CD4-positive, alpha-beta memory T cell (primary cell): Measurements from ENCODE around the gene GSPT1. TPM values are rescaled to one million over a fixed set of nuclear protein-coding genes. Genes with fewer than 3 reads are reported as not detected.

Experiments used
- CTCF ChIA-PET: fragments of 350-600 bp; sonication (Branson Sonifier 250); formaldehyde crosslinking; loops from one replicate; lab custom pipeline; 2021; ENCODE audit warnings: inconsistent platforms; ENCODE audit not compliant: partially characterized antibody; lab: Charles Lee
- POLR2A ChIA-PET: fragments of 350-600 bp; sonication (Branson Sonifier 250); formaldehyde crosslinking; loops from one replicate; lab custom pipeline; 2021; ENCODE audit not compliant: partially characterized antibody; lab: Charles Lee
- DNase-seq, 5 donors: peaks; one replicate each; pipeline versions ENCODE4 v3.0.0 to v3.0.0-alpha.2; 2020 to 2022; ENCODE audit warnings: mixed read lengths in 1 of 5
- H3K27ac ChIP-seq: one replicate; pipeline ENCODE4 v1.7.0; 2013; ENCODE audit warnings: low read depth, low read length
- H3K27me3 ChIP-seq: 2 replicates; pipeline ENCODE4 v1.7.0; 2013; ENCODE audit warnings: mild to moderate bottlenecking, low read length, moderate library complexity; ENCODE audit not compliant: insufficient read depth
- H3K36me3 ChIP-seq: 2 replicates; pipeline ENCODE4 v1.7.0; 2013; ENCODE audit warnings: mild to moderate bottlenecking, low read length, moderate library complexity; ENCODE audit not compliant: insufficient read depth
- H3K4me1 ChIP-seq: 2 replicates; pipeline ENCODE4 v1.7.0; 2013; ENCODE audit warnings: mild to moderate bottlenecking, low read length, moderate library complexity; ENCODE audit not compliant: insufficient read depth
- H3K4me3 ChIP-seq, 2 donors: one replicate each; pipeline ENCODE4 v1.7.0; 2013; ENCODE audit warnings: low read length in 2 of 2, mild to moderate bottlenecking in 1 of 2
- H3K9me3 ChIP-seq, 2 donors: one replicate each; pipeline ENCODE4 v1.7.0; 2013; ENCODE audit warnings: low read length in 2 of 2, control low read depth in 1 of 2; ENCODE audit not compliant: control insufficient read depth in 1 of 2
- H3K27ac Mint-ChIP-seq, 7 donors: one replicate each; pipeline ENCODE4 v1.8.0; 2020 to 2021; ENCODE audit warnings: mixed read lengths in 7 of 7, mild to moderate bottlenecking in 6 of 7, inconsistent platforms in 3 of 7, moderate library complexity in 3 of 7
- H3K27me3 Mint-ChIP-seq, 2 donors: one replicate each; pipeline ENCODE4 v1.8.0; 2020 to 2021; ENCODE audit warnings: mixed read lengths in 2 of 2
- H3K36me3 Mint-ChIP-seq, 2 donors: one replicate each; pipeline ENCODE4 v1.8.0; 2020 to 2021; ENCODE audit warnings: mixed read lengths in 2 of 2, inconsistent platforms in 1 of 2, mild to moderate bottlenecking in 1 of 2
- H3K4me1 Mint-ChIP-seq, 4 donors: one replicate each; pipeline ENCODE4 v1.8.0; 2020 to 2021; ENCODE audit warnings: mixed read lengths in 4 of 4, mild to moderate bottlenecking in 1 of 4
- H3K4me3 Mint-ChIP-seq, 8 donors: one replicate each; pipeline ENCODE4 v1.8.0; 2020 to 2021; ENCODE audit warnings: mixed read lengths in 8 of 8, mild to moderate bottlenecking in 7 of 8, moderate library complexity in 6 of 8, inconsistent platforms in 3 of 8
- H3K9me3 Mint-ChIP-seq, 8 donors: one replicate each; pipeline ENCODE4 v1.8.0; 2020 to 2021; ENCODE audit warnings: mixed read lengths in 8 of 8, mild to moderate bottlenecking in 5 of 8, inconsistent platforms in 3 of 8, moderate library complexity in 1 of 8
- intact Hi-C: fragments of 100-400 bp; cut with micrococcal nuclease; formaldehyde crosslinking; loops from one replicate; pipeline ENCODE4 v1.15.1; 2023
- polyA plus RNA-seq, 2 donors: library from polyadenylated mRNA; unstranded; fragments of 300-500 nt; fragmentation: Illumina TruSeq; gene quantifications; one replicate each; pipeline ENCODE4 v1.2.3, GENCODE V29; 2021
- total RNA-seq, 2 experiments: library from RNA; stranded (reverse); gene quantifications; one replicate each; pipeline ENCODE4 v1.2.3, GENCODE V29; 2021

Gene GSPT1
- total and polyA plus RNA-seq, 4 experiments from 2014 or later, result 89.0 to 106 (median 98.7) TPM

- Histone ChIP-seq H3K27me3 (no peaks in the 10 kb centered on the region), H3K4me3 (no peak overlapping the region), H3K4me1 (no peaks in the 10 kb centered on the region), H3K27ac (no peak overlapping the region), H3K9me3 (no peaks in the 10 kb centered on the region), H3K36me3 (peaks cover 72% of the 10 kb centered on the region)
- Mint-ChIP-seq H3K27me3 (no peaks in the 10 kb centered on the region), H3K4me1 (peaks cover 2 to 9% (median 6%) of the 10 kb centered on the region in 4 donors), H3K27ac (no peak overlapping the region), H3K4me3 (no peak overlapping the region), H3K9me3 (peaks cover 0 to 2% (median 0%) of the 10 kb centered on the region in 8 donors), H3K36me3 (peaks cover 50 to 70% of the 10 kb centered on the region in 2 donors)
- intact Hi-C loops, result no loop called here
- ChIA-PET CTCF (interaction anchor here (1.2 kb wide), 2 partner anchors 43 to 435 kb away, joined by 3 to 4 read pairs; partner anchors contain the start of gene ZC3H7A), POLR2A (interaction anchor here (1.5 kb wide), 1 partner anchor 44 kb away, joined by 4 read pairs; the partner anchor contains the start of gene ZC3H7A)
- DNase-seq, result no peak
Measured at GRCh38 chr16:11841026-11841425, 74.7 kb downstream of the GSPT1 start.

GRCh38 chr16:11836650-11837244 lies 79.0 kb downstream of the GSPT1 start:
- ChIA-PET CTCF (no interaction called here), POLR2A (interaction anchor here (1.1 kb wide), 1 partner anchor 40 kb away, joined by 3 read pairs; the partner anchor contains the start of gene ZC3H7A)
- peaks cover 39 to 49% of the 10 kb centered on the region in 2 donors for H3K36me3 Mint-ChIP-seq
- no peak overlapping the region for H3K27ac ChIP-seq
- peaks cover 44% of the 10 kb centered on the region for H3K36me3 ChIP-seq
- H3K27me3 ChIP-seq, result no peaks in the 10 kb centered on the region
- H3K27ac Mint-ChIP-seq, result peak overlapping the region in 2 of 7 donors; percentile 8 to 29
- H3K9me3 Mint-ChIP-seq, result peaks cover 0 to 1% (median 0%) of the 10 kb centered on the region in 8 donors
- DNase-seq, result no peak
- H3K4me1 ChIP-seq, result no peaks in the 10 kb centered on the region
- H3K9me3 ChIP-seq, result no peaks in the 10 kb centered on the region
- H3K4me3 ChIP-seq, result no peak overlapping the region
- no peak overlapping the region for H3K4me3 Mint-ChIP-seq
- intact Hi-C loops, result no loop called here
- H3K27me3 Mint-ChIP-seq, result no peaks in the 10 kb centered on the region
- H3K4me1 Mint-ChIP-seq, result peaks cover 0 to 2% (median 0%) of the 10 kb centered on the region in 4 donors

- CTCF ChIA-PET, result no interaction called here
- Histone ChIP-seq H3K4me1 (no peaks in the 10 kb centered on the region), H3K9me3 (no peaks in the 10 kb centered on the region), H3K27me3 (no peaks in the 10 kb centered on the region), H3K36me3 (peaks cover 37% of the 10 kb centered on the region), H3K4me3 (no peak overlapping the region), H3K27ac (no peak overlapping the region)
- no peaks in the 10 kb centered on the region for H3K27me3 Mint-ChIP-seq
- POLR2A ChIA-PET, result interaction anchor here (1.1 kb wide), 1 partner anchor 39 kb away, joined by 3 read pairs; the partner anchor contains the start of gene ZC3H7A
- H3K4me1 Mint-ChIP-seq, result peaks cover 0 to 2% (median 0%) of the 10 kb centered on the region in 4 donors
- DNase-seq, result no peak
- intact Hi-C loops, result no loop called here
- H3K27ac Mint-ChIP-seq, result peak overlapping the region in 3 of 7 donors; percentile 48 to 78 (median 62)
- H3K9me3 Mint-ChIP-seq, result peaks cover 0 to 3% (median 0%) of the 10 kb centered on the region in 8 donors
- H3K4me3 Mint-ChIP-seq, result no peak overlapping the region
- H3K36me3 Mint-ChIP-seq, result peaks cover 33 to 44% of the 10 kb centered on the region in 2 donors
Measured at GRCh38 chr16:11835891-11836649, 79.7 kb downstream of the GSPT1 start.

GRCh38 chr16:11835309-11835708 lies 80.4 kb downstream of the GSPT1 start:
- Histone ChIP-seq H3K4me3 (no peak overlapping the region), H3K4me1 (no peaks in the 10 kb centered on the region), H3K27ac (no peak overlapping the region), H3K36me3 (peaks cover 30% of the 10 kb centered on the region), H3K9me3 (no peaks in the 10 kb centered on the region), H3K27me3 (no peaks in the 10 kb centered on the region)
- no peaks in the 10 kb centered on the region for H3K27me3 Mint-ChIP-seq
- no peak overlapping the region for H3K4me3 Mint-ChIP-seq
- no peak for DNase-seq
- peaks cover 0 to 4% (median 0%) of the 10 kb centered on the region in 8 donors for H3K9me3 Mint-ChIP-seq
- POLR2A ChIA-PET, result interaction anchor here (1.1 kb wide), 1 partner anchor 38 kb away, joined by 3 read pairs; the partner anchor contains the start of gene ZC3H7A
- intact Hi-C loops, result no loop called here
- H3K27ac Mint-ChIP-seq, result peak overlapping the region in 1 of 7 donors; percentile 13
- H3K4me1 Mint-ChIP-seq, result peaks cover 0 to 2% (median 0%) of the 10 kb centered on the region in 4 donors
- H3K36me3 Mint-ChIP-seq, result peaks cover 29 to 40% of the 10 kb centered on the region in 2 donors
- CTCF ChIA-PET, result no interaction called here

- CTCF ChIA-PET, result no interaction called here
- intact Hi-C loops, result no loop called here
- Histone ChIP-seq H3K9me3 (no peaks in the 10 kb centered on the region), H3K27me3 (no peaks in the 10 kb centered on the region), H3K36me3 (peaks cover 18% of the 10 kb centered on the region), H3K4me3 (no peak overlapping the region), H3K27ac (no peak overlapping the region), H3K4me1 (no peaks in the 10 kb centered on the region)
- Mint-ChIP-seq H3K36me3 (peaks cover 21 to 29% of the 10 kb centered on the region in 2 donors), H3K27me3 (no peaks in the 10 kb centered on the region), H3K4me1 (no peaks in the 10 kb centered on the region), H3K9me3 (peaks cover 0 to 4% (median 0%) of the 10 kb centered on the region in 8 donors), H3K27ac (peak overlapping the region in 2 of 7 donors; percentile 0 to 10), H3K4me3 (no peak overlapping the region)
- DNase-seq, result no peak
- POLR2A ChIA-PET, result interaction anchor here (0.6 kb wide), 1 partner anchor 523 kb away, joined by 3 read pairs; no protein-coding TSS in a partner anchor
Measured at GRCh38 chr16:11833951-11834695, 81.6 kb downstream of the GSPT1 start.

- intact Hi-C loops, result no loop called here
- no peaks in the 10 kb centered on the region for H3K27me3 ChIP-seq
- no peaks in the 10 kb centered on the region for H3K36me3 ChIP-seq
- POLR2A ChIA-PET, result no interaction called here
- H3K4me3 ChIP-seq, result no peak overlapping the region
- H3K36me3 Mint-ChIP-seq, result no peaks in the 10 kb centered on the region
- no peaks in the 10 kb centered on the region for H3K4me1 Mint-ChIP-seq
- no peaks in the 10 kb centered on the region for H3K4me1 ChIP-seq
- DNase-seq, result no peak
- H3K27ac ChIP-seq, result no peak overlapping the region
- H3K9me3 Mint-ChIP-seq, result peaks cover 0 to 4% (median 0%) of the 10 kb centered on the region in 8 donors
- no peaks in the 10 kb centered on the region for H3K27me3 Mint-ChIP-seq
- no peak overlapping the region for H3K4me3 Mint-ChIP-seq
- H3K27ac Mint-ChIP-seq, result no peak overlapping the region
- H3K9me3 ChIP-seq, result no peaks in the 10 kb centered on the region
- CTCF ChIA-PET, result no interaction called here
Measured at GRCh38 chr16:11828696-11829095, 87.1 kb downstream of the GSPT1 start.
